NCI-H2227 (cell line): ENCODE results near the gene CRCP.
"Not testable (repeated sequence)": the region's sequence is repeated elsewhere in the genome, so short reads cannot be mapped to it uniquely, and the experiment has no call there.

Experiments
- DNase-seq: peaks from one replicate; lab custom pipeline; 2025; ENCODE audit not compliant: unreplicated experiment; lab: John Stamatoyannopoulos, UW

Gene CRCP

GRCh38 chr7:66105263-66105748 is 9.3 kb upstream of the CRCP start:
- no peak for DNase-seq

DNA sequence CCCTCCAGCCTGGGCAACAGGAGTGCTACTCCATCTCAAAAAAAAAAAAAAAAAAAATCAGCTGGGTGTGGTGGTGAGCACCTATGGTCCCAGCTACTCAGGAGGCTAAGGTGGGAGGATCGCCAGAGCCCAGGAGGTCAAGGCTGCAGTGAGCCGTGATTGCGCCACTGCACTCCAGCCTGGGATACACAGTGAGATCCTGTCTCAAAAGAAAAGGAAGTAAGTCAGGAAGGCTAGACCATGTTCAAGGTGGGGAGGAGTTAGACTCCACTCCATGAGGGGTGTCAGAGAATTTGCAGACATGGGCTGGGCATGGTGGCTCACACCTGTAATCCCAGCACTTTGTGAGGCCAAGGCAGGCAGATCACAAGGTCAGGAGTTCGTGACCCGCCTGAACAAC is 6.2 kb upstream of the CRCP start:
- DNase-seq: not testable (repeated sequence)

DNA sequence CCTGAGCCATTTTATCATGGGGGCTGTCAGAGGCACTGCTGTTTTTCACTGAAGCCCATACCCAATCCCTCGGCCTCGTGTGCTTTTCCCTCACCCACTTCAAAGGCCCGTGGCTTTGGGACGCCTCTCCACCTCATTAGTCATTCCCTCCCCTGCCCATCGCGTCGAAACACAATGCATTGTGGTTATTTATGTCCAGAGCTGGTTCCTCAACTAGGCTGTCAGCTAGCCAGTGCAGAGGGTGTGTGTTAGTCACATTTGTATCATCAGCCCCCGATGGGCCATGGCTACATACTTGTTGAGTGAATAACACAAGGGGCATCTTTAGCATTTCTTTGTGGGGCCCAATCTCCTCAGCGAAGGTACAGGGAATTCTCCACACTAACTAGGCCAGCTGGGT is 3.8 kb upstream of the CRCP start:
- no peak for DNase-seq

GRCh38 chr7:66116680-66117420 is 2.2 kb downstream of the CRCP start:
- not testable (repeated sequence) for DNase-seq

- DNase-seq: no peak
Observed at GRCh38 chr7:66118603-66119002, 4.0 kb downstream of the CRCP start.

DNA sequence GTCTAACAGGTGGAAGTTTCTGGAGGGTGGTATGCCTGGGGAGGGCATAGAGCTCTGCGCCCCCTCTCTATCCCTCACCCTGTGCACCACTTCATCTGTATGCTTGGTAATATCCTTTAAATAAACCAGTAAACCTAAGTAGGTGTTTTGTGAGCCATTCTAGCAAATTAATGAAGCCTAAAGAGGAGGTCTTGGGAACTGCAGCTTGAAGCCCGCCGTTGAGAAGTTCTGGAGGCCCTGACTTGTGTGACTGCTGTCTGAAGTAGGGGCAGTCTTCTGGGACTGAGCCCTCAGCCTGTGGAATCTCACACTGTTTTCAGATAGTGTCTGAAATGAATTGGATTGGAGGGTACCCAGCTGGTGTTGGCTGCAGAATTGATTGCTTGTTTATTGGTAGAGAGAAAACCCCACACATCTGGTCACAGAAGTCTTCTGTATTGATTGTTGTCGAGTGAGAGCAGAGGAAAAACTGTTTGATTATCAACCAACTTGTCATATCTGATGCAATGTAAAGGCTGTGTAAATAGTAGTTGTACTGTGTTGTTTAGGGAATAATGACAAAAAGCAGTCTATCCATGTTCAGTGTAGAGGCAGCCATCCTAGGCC is 4.7 kb downstream of the CRCP start:
- DNase-seq: no peak

GRCh38 chr7:66123175-66123528 is 8.5 kb downstream of the CRCP start:
- no peak for DNase-seq

- not testable (repeated sequence) for DNase-seq
Observed at GRCh38 chr7:66124569-66124861, 9.9 kb downstream of the CRCP start.

GRCh38 chr7:66125052-66125694 is 10.5 kb downstream of the CRCP start:
- DNase-seq: no peak

DNA sequence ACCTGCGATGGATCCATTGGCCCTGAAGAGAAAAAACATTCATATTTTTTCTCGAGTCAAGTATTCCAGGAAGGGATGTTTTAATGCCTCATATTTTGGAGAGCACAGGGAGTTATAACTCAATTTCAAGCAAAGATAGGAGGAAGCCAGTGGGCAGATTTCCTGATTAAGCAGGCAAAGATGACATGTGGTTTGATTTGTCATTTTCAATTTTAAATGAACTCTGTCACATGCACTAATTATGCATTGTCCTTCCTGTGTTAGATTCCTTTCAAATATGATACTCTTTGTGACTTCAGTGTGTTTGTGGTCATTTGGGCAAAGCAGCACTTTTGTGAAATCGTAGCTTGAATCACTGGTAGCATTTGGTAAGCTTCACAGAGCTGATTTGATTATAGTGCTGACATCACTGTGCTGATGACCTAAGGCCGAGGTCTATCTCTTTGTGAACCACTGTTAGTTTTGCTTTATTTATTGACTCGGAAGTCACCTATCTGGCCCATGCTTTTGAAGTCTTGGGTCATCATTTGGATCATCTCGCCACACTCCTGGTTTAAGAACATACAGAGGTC is 11.2 kb downstream of the CRCP start:
- not testable (repeated sequence) for DNase-seq

GRCh38 chr7:66127172-66127571 is 12.5 kb downstream of the CRCP start:
- not testable (repeated sequence) for DNase-seq

- no peak for DNase-seq
Observed at GRCh38 chr7:66138994-66139752, 24.5 kb downstream of the CRCP start.

- DNase-seq: peak; percentile 36
Observed at GRCh38 chr7:66140924-66141323, 26.3 kb downstream of the CRCP start.

DNA sequence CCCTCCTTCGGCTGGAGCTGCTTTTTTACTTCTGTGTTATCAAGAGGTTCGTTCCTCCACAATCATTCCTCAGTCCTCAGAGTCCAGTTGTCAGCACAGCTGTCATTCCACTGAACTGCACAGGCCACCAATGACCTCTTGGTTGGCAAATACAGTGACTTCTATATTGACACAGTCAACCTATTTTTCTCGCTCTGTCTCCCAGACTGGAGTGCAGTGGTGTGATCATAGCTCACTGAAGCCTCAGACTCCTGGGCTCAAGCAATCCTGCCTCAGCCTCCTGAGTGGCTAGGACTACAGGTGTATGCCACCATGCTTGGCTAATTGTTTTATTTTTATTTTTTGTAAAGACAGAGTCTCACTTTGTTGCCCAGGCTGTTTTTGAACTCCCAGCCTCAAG is 27.7 kb downstream of the CRCP start:
- no peak for DNase-seq

DNA sequence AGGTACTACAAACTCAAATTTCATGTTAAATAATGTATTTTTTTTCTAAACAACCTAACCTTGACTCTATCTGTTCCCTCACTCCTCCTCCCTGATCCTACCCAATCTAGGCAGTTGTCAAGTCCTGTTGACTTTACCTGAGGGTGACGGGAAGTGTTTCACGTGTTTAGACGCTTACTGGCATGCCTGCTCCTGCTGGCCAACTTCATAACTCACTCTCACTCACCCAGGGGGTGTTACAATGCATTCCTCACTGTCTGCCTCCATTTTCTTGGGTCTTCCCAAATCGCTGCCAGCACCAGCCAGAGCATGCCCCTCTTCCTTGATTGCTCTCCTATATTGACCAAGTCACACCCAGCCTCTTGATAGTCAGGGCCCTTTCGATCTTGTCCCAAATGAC is 28.3 kb downstream of the CRCP start:
- DNase-seq: no peak

GRCh38 chr7:66143876-66144332 is 29.3 kb downstream of the CRCP start:
- peak; percentile 14 for DNase-seq

DNA sequence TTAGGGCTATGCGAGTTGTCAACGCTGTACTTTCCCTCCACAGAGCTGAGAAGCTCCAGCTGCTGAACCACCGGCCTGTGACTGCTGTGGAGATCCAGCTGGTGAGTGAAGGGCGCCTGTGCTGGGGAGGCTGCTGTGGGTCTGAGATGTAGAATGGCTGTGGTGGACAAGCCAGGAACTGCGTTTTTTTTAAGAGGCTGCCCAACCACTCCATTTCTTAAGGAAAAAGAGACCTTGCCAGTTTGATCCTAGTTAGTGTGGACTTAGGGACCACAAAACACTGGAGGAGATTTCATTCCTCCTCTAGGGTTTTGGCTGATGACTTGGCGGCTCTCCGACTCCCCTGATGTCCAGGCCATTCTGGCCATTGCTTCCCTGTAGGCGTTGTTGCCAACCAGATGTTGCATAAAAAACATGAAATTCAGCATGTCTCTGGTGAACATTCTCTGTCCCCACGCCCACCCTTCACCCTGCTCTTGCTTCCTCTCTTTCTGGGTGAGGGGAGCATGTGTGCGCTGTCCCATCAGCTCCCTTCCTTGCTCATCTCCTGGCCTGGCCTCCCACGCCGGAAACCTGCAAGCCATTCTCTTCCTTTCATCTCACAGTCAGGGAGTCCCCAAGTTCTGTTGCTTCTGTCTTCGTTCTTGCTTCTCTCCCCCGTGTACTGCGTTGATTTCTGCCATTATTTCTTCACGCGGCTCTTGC is 30.9 kb downstream of the CRCP start:
- DNase-seq: no peak

DNA sequence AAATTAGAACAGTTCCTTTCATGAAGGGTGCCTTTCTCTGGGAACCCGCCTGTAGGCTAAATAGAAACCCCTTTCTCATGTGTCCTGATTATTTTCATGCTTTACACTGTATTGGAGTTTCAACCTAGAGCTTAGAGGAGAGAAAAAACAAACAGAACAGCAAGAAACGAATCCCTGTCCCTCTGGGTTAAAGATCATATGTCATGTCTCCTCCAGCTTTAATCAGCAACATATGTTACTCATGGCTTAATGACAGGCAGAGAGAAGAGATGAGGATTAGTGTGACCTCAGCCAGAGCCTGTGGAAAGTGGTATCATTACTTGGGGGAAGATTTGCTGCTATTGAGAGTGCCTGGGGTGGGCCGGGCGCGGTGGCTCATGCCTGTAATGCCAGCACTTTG is 32.1 kb downstream of the CRCP start:
- DNase-seq: no peak

- not testable (repeated sequence) for DNase-seq
Observed at GRCh38 chr7:66147657-66148056, 33.0 kb downstream of the CRCP start.

- no peak for DNase-seq
Observed at GRCh38 chr7:66150471-66150870, 35.8 kb downstream of the CRCP start.
